ENCODE data around the gene JUND. TPM values are rescaled to one million over a fixed set of nuclear protein-coding genes. Genes with fewer than 3 reads are reported as not detected.
A peak's percentile ranks its signal among the peaks of the same experiment; 100 is the strongest.

JUND gene
- total and polyA plus RNA-seq, 8 donors: 78.6 to 1,659 (median 323) TPM

GRCh38 chr19:18253716-18254115, 27.7 kb downstream of the JUND start:
- WGBS, 5 donors: 24 to 38% (median 25%) methylated on average over 5 of the region's 5 CpGs
- Histone ChIP-seq H3K27ac (peak overlapping the region in 4 of 5 donors; percentile 49 to 59 (median 58)), H3K4me1 (peaks cover 0 to 16% (median 9%) of the 10 kb centered on the region in 4 donors), H3K4me3 (no peak overlapping the region), H3K9me3 (no peaks in the 10 kb centered on the region), H3K36me3 (peaks cover 0 to 17% (median 7%) of the 10 kb centered on the region in 4 donors), H3K27me3 (peaks cover 0 to 24% (median 0%) of the 10 kb centered on the region in 3 donors)
- intact Hi-C loops (cut with DNase I; ENCODE audit: low total_unique reads): loop anchor here (5.0 kb wide), 2 partner anchors 41 to 141 kb away; no protein-coding TSS in a partner anchor
- peak; percentile 49 to 94 for DNase-seq
- peak in 2 of 3 donors; percentile 48 to 71 for TF ChIP-seq POLR2AphosphoS5 (IDR thresholded peaks at IDR 0.05)
- TF ChIP-seq EP300 (IDR thresholded peaks at IDR 0.05): no peak
- no peak for TF ChIP-seq CTCF (IDR thresholded peaks at IDR 0.05)

- DNase-seq: peak in 1 of 2 donors; percentile 12
Observed at GRCh38 chr19:18253130-18253529, 28.3 kb downstream of the JUND start.

GRCh38 chr19:18252370-18252717, 29.1 kb downstream of the JUND start:
- no peak overlapping the region for H3K4me3 ChIP-seq
- H3K27me3 ChIP-seq: peaks cover 0 to 24% (median 0%) of the 10 kb centered on the region in 3 donors
- no peaks in the 10 kb centered on the region for H3K9me3 ChIP-seq
- TF ChIP-seq POLR2A (IDR thresholded peaks at IDR 0.05) (no peak), CTCF (IDR thresholded peaks at IDR 0.05) (no peak), EP300 (IDR thresholded peaks at IDR 0.05) (no peak), POLR2AphosphoS5 (IDR thresholded peaks at IDR 0.05) (no peak)
- H3K36me3 ChIP-seq: peaks cover 0 to 8% (median 4%) of the 10 kb centered on the region in 4 donors
- no peak for DNase-seq
- H3K4me1 ChIP-seq: peaks cover 0 to 20% (median 9%) of the 10 kb centered on the region in 4 donors
- intact Hi-C loops (cut with DNase I; ENCODE audit: low total_unique reads): loop anchor here (5.0 kb wide), 2 partner anchors 40 to 140 kb away; no protein-coding TSS in a partner anchor
- 70 to 80% (median 76%) methylated on average over 7 of the region's 7 CpGs for WGBS, 5 donors
- H3K27ac ChIP-seq: no peak overlapping the region

More at GRCh38 chr19:18253130-18253529, 28.3 kb downstream of the JUND start:
- intact Hi-C loops (cut with DNase I; ENCODE audit: low total_unique reads): loop anchor here (5.0 kb wide), 2 partner anchors 41 to 141 kb away; no protein-coding TSS in a partner anchor
- no peaks in the 10 kb centered on the region for H3K9me3 ChIP-seq
- peak overlapping the region in 2 of 5 donors; percentile 42 to 59 for H3K27ac ChIP-seq
- H3K27me3 ChIP-seq: peaks cover 0 to 24% (median 0%) of the 10 kb centered on the region in 3 donors
- TF ChIP-seq EP300 (IDR thresholded peaks at IDR 0.05) (no peak), POLR2A (IDR thresholded peaks at IDR 0.05) (no peak), CTCF (IDR thresholded peaks at IDR 0.05) (no peak)
- 83 to 90% (median 86%) methylated on average over 4 of the region's 4 CpGs for WGBS, 5 donors
- H3K36me3 ChIP-seq: peaks cover 0 to 16% (median 7%) of the 10 kb centered on the region in 4 donors
- H3K4me3 ChIP-seq: no peak overlapping the region
- peaks cover 0 to 19% (median 9%) of the 10 kb centered on the region in 4 donors for H3K4me1 ChIP-seq

GRCh38 chr19:18251587-18252369, 29.6 kb downstream of the JUND start:
- no peak overlapping the region for H3K27ac ChIP-seq
- no peak overlapping the region for H3K4me3 ChIP-seq
- H3K9me3 ChIP-seq: no peaks in the 10 kb centered on the region
- WGBS, 5 donors: 15 to 24% (median 20%) methylated on average over 21 to 23 of the region's 23 CpGs
- intact Hi-C loops (cut with DNase I; ENCODE audit: low total_unique reads): loop anchor here (5.0 kb wide), 2 partner anchors 39 to 139 kb away; no protein-coding TSS in a partner anchor
- TF ChIP-seq CTCF (IDR thresholded peaks at IDR 0.05): peak in 6 of 7 experiments; percentile 73 to 98 (median 96)
- TF ChIP-seq EP300 (IDR thresholded peaks at IDR 0.05): no peak
- no peak for TF ChIP-seq POLR2A (IDR thresholded peaks at IDR 0.05)
- DNase-seq: peak; percentile 86 to 89
- peaks cover 0 to 24% (median 0%) of the 10 kb centered on the region in 3 donors for H3K27me3 ChIP-seq
- peaks cover 0 to 2% (median 0%) of the 10 kb centered on the region in 4 donors for H3K36me3 ChIP-seq
- H3K4me1 ChIP-seq: peaks cover 0 to 20% (median 9%) of the 10 kb centered on the region in 4 donors

Data from stomach (tissue), 9 donors.